Activated naive CD8-positive, alpha-beta T cell treated with anti-CD3 and anti-CD28 coated beads, Interleukin-2, amount 10 ng/mL, durations not matched to agents 7 days and 5 days (primary cell): ENCODE measurements around the gene GSDME. TPM values are rescaled to one million over a fixed set of nuclear protein-coding genes. Genes with fewer than 3 reads are reported as not detected.
"Not testable (repeated sequence)": the region's sequence is repeated elsewhere in the genome, so short reads cannot be mapped to it uniquely, and the experiment has no call there.

ENCODE experiments used
- ATAC-seq: fragments of 150-1000 bp; cut with Tn5 transposase; one replicate; pipeline ENCODE4 v1.10.0; 2021; ENCODE audit warnings: low read depth, moderate library complexity
- POLR2A ChIA-PET: fragments of 350-600 bp; sonication (Branson Sonifier 250); formaldehyde crosslinking; loops from one replicate; lab custom pipeline; 2021; ENCODE audit warnings: antibody characterized with exemption; lab: Charles Lee
- DNase-seq: peaks from one replicate; pipeline ENCODE4 v3.0.0; 2021
- H3K27ac Mint-ChIP-seq: one replicate; pipeline ENCODE4 v1.8.0; 2022; ENCODE audit warnings: mild to moderate bottlenecking, mixed read lengths
- H3K27me3 Mint-ChIP-seq: one replicate; pipeline ENCODE4 v1.8.0; 2022; ENCODE audit warnings: mild to moderate bottlenecking, moderate library complexity, mixed read lengths
- H3K36me3 Mint-ChIP-seq: one replicate; pipeline ENCODE4 v1.8.0; 2021; ENCODE audit warnings: mild to moderate bottlenecking, mixed read lengths
- H3K4me1 Mint-ChIP-seq: one replicate; pipeline ENCODE4 v1.8.0; 2021; ENCODE audit warnings: mixed read lengths
- H3K4me3 Mint-ChIP-seq: one replicate; pipeline ENCODE4 v1.8.0; 2022; ENCODE audit warnings: mild to moderate bottlenecking, moderate library complexity, mixed read lengths
- H3K9me3 Mint-ChIP-seq: one replicate; pipeline ENCODE4 v1.8.0; 2021; ENCODE audit warnings: mixed read lengths
- total RNA-seq, 2 experiments: library from RNA; stranded (reverse); gene quantifications; one replicate each; pipeline ENCODE4 v1.2.3, GENCODE V29; 2021

GSDME gene
- total RNA-seq, 2 experiments from 2014 or later: 2.5 to 3.1 TPM

- Mint-ChIP-seq H3K27me3 (peaks cover 8% of the 10 kb centered on the region), H3K27ac (no peak overlapping the region), H3K4me3 (no peak overlapping the region), H3K4me1 (peaks cover under 1% of the 10 kb centered on the region), H3K36me3 (no peaks in the 10 kb centered on the region), H3K9me3 (peaks cover 3% of the 10 kb centered on the region)
- no peak for ATAC-seq
- POLR2A ChIA-PET: no interaction called here
- no peak for DNase-seq
These were observed 13.8 kb downstream of the GSDME start for GRCh38 chr7:24743471-24743870.

DNA sequence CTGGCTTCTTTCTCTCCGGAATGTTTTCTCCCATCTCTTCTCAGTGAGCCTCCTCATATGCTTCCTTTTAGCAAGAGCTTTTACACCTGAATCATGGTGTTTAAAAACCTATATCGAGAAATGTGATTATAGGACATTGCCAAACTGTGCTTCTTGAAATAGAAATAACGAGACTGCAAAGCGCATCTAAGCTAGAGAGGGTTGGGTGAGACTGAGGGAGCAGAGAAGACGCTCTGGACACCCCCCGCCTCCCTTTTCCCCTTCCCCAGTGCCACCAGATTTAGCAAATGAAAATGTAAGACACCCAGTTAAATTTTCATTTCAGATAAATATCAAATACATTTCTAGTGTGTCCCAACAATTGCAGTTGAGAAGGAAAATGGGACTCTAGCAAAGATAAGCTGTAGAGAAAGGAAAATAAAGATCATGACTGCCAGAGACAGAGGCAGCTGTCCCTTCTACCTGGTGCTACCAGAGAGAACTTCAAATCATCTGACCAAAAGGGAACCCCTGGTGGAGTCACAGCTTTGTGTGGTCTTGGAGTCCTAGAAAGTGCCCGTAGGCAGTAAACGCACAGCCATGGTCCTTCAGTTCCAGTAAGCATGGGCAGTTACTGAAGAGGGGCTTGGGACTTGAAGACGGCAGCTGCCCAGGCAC, 14.6 kb downstream of the GSDME start:
- ATAC-seq (no peak), DNase-seq (no peak)
- POLR2A ChIA-PET: no interaction called here
- peaks cover 3% of the 10 kb centered on the region for H3K9me3 Mint-ChIP-seq
- peaks cover 15% of the 10 kb centered on the region for H3K27me3 Mint-ChIP-seq
- no peaks in the 10 kb centered on the region for H3K36me3 Mint-ChIP-seq
- H3K4me1 Mint-ChIP-seq: no peaks in the 10 kb centered on the region
- no peak overlapping the region for H3K4me3 Mint-ChIP-seq
- H3K27ac Mint-ChIP-seq: no peak overlapping the region

DNA sequence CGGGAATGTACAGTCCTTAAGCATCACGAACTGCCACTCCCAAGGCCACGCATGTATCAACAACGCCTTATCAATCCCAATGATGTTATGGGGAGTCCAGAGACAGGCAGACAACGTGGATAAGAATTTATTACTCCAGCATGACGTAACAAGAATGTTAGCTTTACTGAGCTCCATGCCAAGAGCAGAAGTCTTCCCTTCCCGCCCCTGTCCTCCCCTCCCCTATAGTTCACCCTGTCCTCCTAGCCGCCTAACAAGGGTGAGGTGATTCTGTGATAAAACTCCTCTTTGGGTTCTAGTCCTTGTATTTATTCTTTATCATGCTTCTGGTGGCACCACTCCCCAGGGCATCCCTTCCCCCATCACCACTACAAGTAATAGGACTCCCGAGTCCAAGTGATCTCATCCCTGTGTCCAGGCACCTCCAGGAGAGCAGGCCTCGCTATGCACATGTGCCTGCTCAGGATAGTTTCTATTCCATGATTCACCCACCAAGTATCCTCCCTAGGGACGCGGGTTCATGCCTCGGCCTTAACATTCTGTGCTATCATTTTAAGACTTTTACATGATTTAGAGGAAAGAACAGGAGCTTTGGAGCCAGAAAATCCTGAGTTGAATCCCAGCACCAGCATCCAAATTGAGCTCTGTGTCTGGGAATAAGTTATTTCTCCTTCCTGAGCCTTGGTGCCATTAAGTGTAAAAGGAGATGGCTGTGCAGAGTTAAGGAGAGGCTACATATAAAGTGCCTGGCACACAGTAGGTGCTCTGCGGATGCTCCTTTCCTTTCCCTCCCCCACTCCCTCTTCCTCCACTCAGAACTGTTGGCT, 15.4 kb downstream of the GSDME start:
- no peak for ATAC-seq
- no peak for DNase-seq
- no peak overlapping the region for H3K27ac Mint-ChIP-seq
- POLR2A ChIA-PET: no interaction called here
- H3K4me1 Mint-ChIP-seq: no peaks in the 10 kb centered on the region
- no peak overlapping the region for H3K4me3 Mint-ChIP-seq
- peaks cover 1% of the 10 kb centered on the region for H3K36me3 Mint-ChIP-seq
- peaks cover 3% of the 10 kb centered on the region for H3K9me3 Mint-ChIP-seq
- peaks cover 23% of the 10 kb centered on the region for H3K27me3 Mint-ChIP-seq

GRCh38 chr7:24740871-24741270, 16.4 kb downstream of the GSDME start:
- H3K4me1 Mint-ChIP-seq: no peaks in the 10 kb centered on the region
- ATAC-seq: no peak
- DNase-seq: no peak
- peaks cover 1% of the 10 kb centered on the region for H3K36me3 Mint-ChIP-seq
- H3K27me3 Mint-ChIP-seq: peaks cover 32% of the 10 kb centered on the region
- POLR2A ChIA-PET: no interaction called here
- no peak overlapping the region for H3K4me3 Mint-ChIP-seq
- H3K27ac Mint-ChIP-seq: no peak overlapping the region
- H3K9me3 Mint-ChIP-seq: peaks cover 4% of the 10 kb centered on the region

DNA sequence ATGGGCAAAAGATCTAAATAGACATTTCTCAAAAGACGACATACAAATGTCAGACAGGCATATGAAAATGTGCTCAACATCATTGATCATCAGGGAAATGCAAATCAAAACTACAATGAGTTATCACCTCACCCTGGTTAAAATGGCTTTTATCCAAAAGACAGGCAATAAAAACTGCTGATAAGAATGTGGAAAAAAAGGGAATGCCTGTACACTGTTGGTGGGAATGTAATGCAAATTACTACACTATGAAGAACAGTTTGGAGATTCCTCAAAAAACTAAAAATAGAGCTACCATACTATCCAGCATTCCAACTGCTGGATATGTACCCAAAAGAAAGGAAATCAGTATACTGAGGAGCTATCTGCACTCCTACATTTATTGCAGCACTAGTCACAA, 18.0 kb downstream of the GSDME start:
- Mint-ChIP-seq H3K4me3 (no peak overlapping the region), H3K4me1 (no peaks in the 10 kb centered on the region), H3K27me3 (peaks cover 35% of the 10 kb centered on the region), H3K27ac (no peak overlapping the region), H3K36me3 (peaks cover 3% of the 10 kb centered on the region), H3K9me3 (peaks cover 4% of the 10 kb centered on the region)
- no peak for ATAC-seq
- DNase-seq: no peak
- POLR2A ChIA-PET: no interaction called here

DNA sequence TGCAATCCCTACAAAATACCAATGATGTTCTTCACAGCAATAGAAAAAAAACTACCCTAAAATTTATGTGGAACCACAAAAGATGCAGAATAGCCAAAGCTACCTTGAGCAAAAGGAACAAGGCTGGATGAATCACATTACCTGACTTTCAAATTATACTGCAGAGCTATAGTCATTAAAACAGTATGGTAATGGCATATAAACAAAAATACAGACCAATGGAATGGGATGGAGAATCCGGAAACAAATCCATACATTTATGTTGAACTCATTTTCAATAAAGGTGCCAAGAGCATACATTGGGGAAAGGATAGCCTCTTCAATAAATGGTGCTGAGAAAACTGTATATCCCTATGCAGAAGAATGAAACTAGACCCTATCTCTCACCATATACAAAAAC, 18.7 kb downstream of the GSDME start:
- Mint-ChIP-seq H3K4me1 (no peaks in the 10 kb centered on the region), H3K36me3 (peaks cover 3% of the 10 kb centered on the region), H3K4me3 (no peak overlapping the region), H3K27ac (no peak overlapping the region), H3K9me3 (peaks cover 4% of the 10 kb centered on the region), H3K27me3 (peaks cover 35% of the 10 kb centered on the region)
- ATAC-seq (no peak), DNase-seq (no peak)
- POLR2A ChIA-PET: no interaction called here

- H3K4me1 Mint-ChIP-seq: no peaks in the 10 kb centered on the region
- no peak for DNase-seq
- POLR2A ChIA-PET: no interaction called here
- H3K36me3 Mint-ChIP-seq: peaks cover 3% of the 10 kb centered on the region
- H3K9me3 Mint-ChIP-seq: peaks cover 4% of the 10 kb centered on the region
- no peak overlapping the region for H3K4me3 Mint-ChIP-seq
- ATAC-seq: no peak
- H3K27ac Mint-ChIP-seq: no peak overlapping the region
- H3K27me3 Mint-ChIP-seq: peaks cover 35% of the 10 kb centered on the region
These were observed 20.0 kb downstream of the GSDME start for GRCh38 chr7:24737281-24737680.

- H3K4me3 Mint-ChIP-seq, H3K4me1 Mint-ChIP-seq, ATAC-seq, DNase-seq, H3K9me3 Mint-ChIP-seq, POLR2A ChIA-PET, H3K36me3 Mint-ChIP-seq, H3K27ac Mint-ChIP-seq: not testable (repeated sequence)
- peaks cover 35% of the 10 kb centered on the region for H3K27me3 Mint-ChIP-seq
These were observed 21.7 kb downstream of the GSDME start for GRCh38 chr7:24735594-24735993.

GRCh38 chr7:24734306-24734705, 23.0 kb downstream of the GSDME start:
- DNase-seq: no peak
- no peak for ATAC-seq
- Mint-ChIP-seq H3K4me3 (no peak overlapping the region), H3K27me3 (peaks cover 42% of the 10 kb centered on the region), H3K9me3 (peaks cover 4% of the 10 kb centered on the region), H3K27ac (no peak overlapping the region), H3K36me3 (peaks cover 4% of the 10 kb centered on the region), H3K4me1 (peaks cover 5% of the 10 kb centered on the region)
- POLR2A ChIA-PET: no interaction called here

- no peak for DNase-seq
- Mint-ChIP-seq H3K4me1 (peaks cover 13% of the 10 kb centered on the region), H3K36me3 (peaks cover 4% of the 10 kb centered on the region), H3K27me3 (peaks cover 35% of the 10 kb centered on the region), H3K27ac (no peak overlapping the region), H3K9me3 (peaks cover 1% of the 10 kb centered on the region), H3K4me3 (no peak overlapping the region)
- POLR2A ChIA-PET: no interaction called here
- ATAC-seq: no peak
These were observed 23.7 kb downstream of the GSDME start for GRCh38 chr7:24733414-24734060.

GRCh38 chr7:24732646-24733413, 24.4 kb downstream of the GSDME start:
- no peak for ATAC-seq
- POLR2A ChIA-PET: no interaction called here
- peaks cover 4% of the 10 kb centered on the region for H3K36me3 Mint-ChIP-seq
- peaks cover 19% of the 10 kb centered on the region for H3K4me1 Mint-ChIP-seq
- no peak for DNase-seq
- H3K27ac Mint-ChIP-seq: no peak overlapping the region
- peaks cover 28% of the 10 kb centered on the region for H3K27me3 Mint-ChIP-seq
- no peak overlapping the region for H3K4me3 Mint-ChIP-seq
- H3K9me3 Mint-ChIP-seq: peaks cover 1% of the 10 kb centered on the region

DNA sequence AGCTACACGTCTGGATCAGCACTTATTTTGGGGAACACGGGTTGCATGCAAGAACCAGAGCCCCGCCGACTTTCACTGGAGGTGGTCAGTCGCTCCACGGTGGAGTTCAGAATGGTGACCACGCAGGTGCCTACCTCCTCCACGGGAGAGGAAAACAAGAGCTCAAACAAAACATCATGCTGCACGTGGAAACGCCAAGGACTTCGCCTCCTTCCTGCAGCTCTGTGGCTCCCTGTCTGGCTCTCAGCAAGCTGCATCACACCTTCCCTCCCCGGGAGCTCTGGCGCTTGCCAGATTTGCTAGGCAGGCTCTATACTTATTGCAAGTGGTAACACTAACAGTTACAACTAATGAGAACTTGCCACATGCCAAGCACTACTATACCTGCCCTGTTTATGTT, 26.0 kb downstream of the GSDME start:
- H3K36me3 Mint-ChIP-seq: peaks cover 3% of the 10 kb centered on the region

GRCh38 chr7:24730018-24730369, 27.3 kb downstream of the GSDME start:
- Mint-ChIP-seq H3K4me1 (peaks cover 30% of the 10 kb centered on the region), H3K4me3 (no peak overlapping the region), H3K9me3 (no peaks in the 10 kb centered on the region), H3K27ac (no peak overlapping the region), H3K36me3 (peaks cover 1% of the 10 kb centered on the region), H3K27me3 (peaks cover 14% of the 10 kb centered on the region)
- ATAC-seq (no peak), DNase-seq (no peak)
- POLR2A ChIA-PET: no interaction called here

More for the DNA sequence above, 26.0 kb downstream of the GSDME start:
- DNase-seq (no peak), ATAC-seq (no peak)
- Mint-ChIP-seq H3K27ac (peak overlapping the region; percentile 32), H3K4me3 (no peak overlapping the region), H3K4me1 (peaks cover 30% of the 10 kb centered on the region), H3K9me3 (peaks cover 1% of the 10 kb centered on the region), H3K27me3 (peaks cover 17% of the 10 kb centered on the region)
- POLR2A ChIA-PET: no interaction called here
